Activated CD8-positive, alpha-beta memory T cell treated with anti-CD3 and anti-CD28 coated beads, Interleukin-2, amount 10 ng/mL, durations not matched to agents 7 days and 5 days (primary cell): Measurements from ENCODE around the gene EGR2. TPM values are rescaled to one million over a fixed set of nuclear protein-coding genes. Genes with fewer than 3 reads are reported as not detected.
A peak's percentile ranks its signal among the peaks of the same experiment; 100 is the strongest.

ENCODE experiments used
- ATAC-seq: fragments of 150-1000 bp; cut with Tn5 transposase; one replicate; pipeline ENCODE4 v1.10.0; 2021; ENCODE audit warnings: moderate library complexity
- CTCF ChIA-PET: fragments of 350-600 bp; sonication (Branson Sonifier 250); formaldehyde crosslinking; loops from one replicate; lab custom pipeline; 2021; ENCODE audit warnings: antibody characterized with exemption; lab: Charles Lee
- DNase-seq: peaks from one replicate; pipeline ENCODE4 v3.0.0-alpha.2; 2020
- H3K27ac Mint-ChIP-seq: one replicate; pipeline ENCODE4 v1.8.0; 2021; ENCODE audit warnings: mild to moderate bottlenecking, mixed read lengths
- H3K27me3 Mint-ChIP-seq: one replicate; pipeline ENCODE4 v1.8.0; 2021; ENCODE audit warnings: mixed read lengths
- H3K36me3 Mint-ChIP-seq: one replicate; pipeline ENCODE4 v1.8.0; 2021; ENCODE audit warnings: mild to moderate bottlenecking, mixed read lengths
- H3K4me1 Mint-ChIP-seq: one replicate; pipeline ENCODE4 v1.8.0; 2021; ENCODE audit warnings: mixed read lengths
- H3K4me3 Mint-ChIP-seq: one replicate; pipeline ENCODE4 v1.8.0; 2021; ENCODE audit warnings: mild to moderate bottlenecking, moderate library complexity, mixed read lengths
- H3K9me3 Mint-ChIP-seq: one replicate; pipeline ENCODE4 v1.8.0; 2022; ENCODE audit warnings: low read depth, mixed read lengths
- total RNA-seq, 2 experiments: library from RNA; stranded (reverse); gene quantifications; one replicate each; pipeline ENCODE4 v1.2.3, GENCODE V29; 2021

The EGR2 gene
- total RNA-seq, 2 experiments from 2014 or later, result 4.7 to 21.6 TPM

DNA sequence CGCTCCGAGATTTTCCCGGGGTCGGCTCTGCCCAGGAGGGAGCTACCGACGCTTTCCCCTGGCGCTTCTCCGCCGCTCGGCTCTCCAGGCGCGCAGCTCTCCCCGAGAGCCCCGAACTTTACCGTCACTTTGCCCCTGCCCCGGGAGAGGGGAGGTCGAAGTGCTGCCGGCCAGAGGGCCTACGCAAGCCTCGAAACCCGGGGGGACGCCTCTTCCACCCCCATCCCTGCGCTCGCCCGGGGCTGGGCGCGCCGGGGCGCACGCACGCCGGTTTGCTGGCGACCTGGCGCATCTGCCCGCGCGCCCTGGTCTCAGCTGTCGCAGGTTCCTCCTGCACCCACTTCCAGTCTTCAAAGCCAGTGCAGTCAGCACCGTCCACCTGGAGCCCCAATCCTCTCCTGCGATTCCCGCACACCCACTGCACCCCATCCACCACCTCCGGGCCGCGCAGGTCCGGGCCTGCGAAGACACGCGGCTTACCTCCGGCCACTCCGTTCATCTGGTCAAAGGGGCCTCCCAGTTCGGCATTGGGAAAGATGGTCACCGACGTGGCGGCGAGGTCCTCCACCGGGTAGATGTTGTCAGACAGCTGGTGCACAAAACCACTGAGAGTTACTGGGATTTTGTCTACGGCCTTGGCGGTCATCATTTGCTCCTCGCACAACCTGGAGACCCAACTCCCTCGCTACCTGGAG is 638 bp downstream of the EGR2 start:
- no peaks in the 10 kb centered on the region for H3K9me3 Mint-ChIP-seq
- H3K4me1 Mint-ChIP-seq, result peaks cover 54% of the 10 kb centered on the region
- H3K4me3 Mint-ChIP-seq, result peak overlapping the region; percentile 83
- CTCF ChIA-PET, result interaction anchor here (1.2 to 10.1 kb wide), 11 partner anchors 10 to 358 kb away, joined by 3 to 104 read pairs (median 14); partner anchors contain the start of gene ADO
- peaks cover 69% of the 10 kb centered on the region for H3K27me3 Mint-ChIP-seq
- DNase-seq (peak; percentile 52), ATAC-seq (no peak)
- H3K27ac Mint-ChIP-seq, result peak overlapping the region; percentile 61
- peaks cover 17% of the 10 kb centered on the region for H3K36me3 Mint-ChIP-seq

DNA sequence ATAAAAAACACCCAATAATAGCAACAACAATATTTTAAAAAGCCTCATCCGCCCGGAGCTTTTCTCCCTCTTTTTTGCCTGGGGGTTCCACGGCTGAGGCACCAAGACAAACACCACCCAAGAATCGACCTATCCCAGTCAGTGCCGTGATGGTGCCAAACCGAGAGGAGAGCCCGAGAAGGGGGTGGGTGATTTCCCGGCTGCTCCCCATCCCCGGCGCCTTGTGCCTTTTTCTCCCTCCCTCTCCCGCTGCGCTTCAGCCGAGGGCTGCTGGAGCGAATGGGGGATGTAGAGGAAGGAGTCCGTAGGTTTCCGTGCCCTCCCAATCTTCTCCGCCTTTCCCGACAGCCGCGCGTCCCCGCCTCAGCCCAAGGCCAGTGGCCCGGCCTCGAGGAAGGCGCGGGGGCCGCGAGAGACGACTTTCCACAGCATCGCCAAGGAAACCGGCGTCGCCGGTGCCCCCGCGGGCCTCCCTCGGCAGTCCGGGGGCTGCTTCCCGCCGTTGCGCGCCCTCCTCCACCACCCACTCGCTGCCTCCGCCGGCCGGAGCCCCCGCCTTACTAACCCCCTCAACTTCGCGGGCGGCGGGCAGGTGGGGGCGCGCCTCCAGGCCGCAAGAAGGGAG is 1.3 kb downstream of the EGR2 start:
- ATAC-seq (no peak), DNase-seq (no peak)
- Mint-ChIP-seq H3K9me3 (no peaks in the 10 kb centered on the region), H3K4me1 (peaks cover 59% of the 10 kb centered on the region), H3K27me3 (peaks cover 65% of the 10 kb centered on the region), H3K27ac (no peak overlapping the region), H3K36me3 (peaks cover 22% of the 10 kb centered on the region), H3K4me3 (peak overlapping the region; percentile 83)
- CTCF ChIA-PET, result interaction anchor here (0.9 to 10.1 kb wide), 6 partner anchors 9 to 205 kb away, joined by 3 to 104 read pairs (median 12); no protein-coding TSS in a partner anchor

DNA sequence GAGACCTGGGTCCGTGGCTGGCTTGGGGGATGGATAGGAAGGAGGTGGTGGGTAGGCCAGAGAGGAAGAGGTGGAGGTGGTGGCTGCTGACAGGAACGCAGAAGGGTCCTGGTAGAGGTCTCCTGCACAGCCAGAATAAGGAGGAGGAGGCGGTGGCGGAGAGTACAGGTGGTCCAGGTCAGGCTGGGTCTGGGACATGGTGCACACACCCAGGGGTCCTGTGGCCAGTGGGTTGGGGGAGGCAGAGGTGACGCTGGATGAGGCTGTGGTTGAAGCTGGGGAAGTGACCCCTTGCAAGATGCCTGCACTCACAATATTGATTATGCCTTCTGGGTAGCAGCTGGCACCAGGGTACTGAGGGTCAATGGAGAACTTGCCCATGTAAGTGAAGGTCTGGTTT is 2.2 kb downstream of the EGR2 start:
- H3K9me3 Mint-ChIP-seq, result no peaks in the 10 kb centered on the region
- H3K4me3 Mint-ChIP-seq, result peak overlapping the region; percentile 83
- H3K4me1 Mint-ChIP-seq, result peaks cover 57% of the 10 kb centered on the region
- no peak for DNase-seq
- H3K36me3 Mint-ChIP-seq, result peaks cover 27% of the 10 kb centered on the region
- ATAC-seq, result no peak
- H3K27me3 Mint-ChIP-seq, result peaks cover 57% of the 10 kb centered on the region
- H3K27ac Mint-ChIP-seq, result no peak overlapping the region
- CTCF ChIA-PET, result interaction anchor here (0.9 to 10.1 kb wide), 4 partner anchors 8 to 204 kb away, joined by 3 to 104 read pairs (median 19); no protein-coding TSS in a partner anchor

DNA sequence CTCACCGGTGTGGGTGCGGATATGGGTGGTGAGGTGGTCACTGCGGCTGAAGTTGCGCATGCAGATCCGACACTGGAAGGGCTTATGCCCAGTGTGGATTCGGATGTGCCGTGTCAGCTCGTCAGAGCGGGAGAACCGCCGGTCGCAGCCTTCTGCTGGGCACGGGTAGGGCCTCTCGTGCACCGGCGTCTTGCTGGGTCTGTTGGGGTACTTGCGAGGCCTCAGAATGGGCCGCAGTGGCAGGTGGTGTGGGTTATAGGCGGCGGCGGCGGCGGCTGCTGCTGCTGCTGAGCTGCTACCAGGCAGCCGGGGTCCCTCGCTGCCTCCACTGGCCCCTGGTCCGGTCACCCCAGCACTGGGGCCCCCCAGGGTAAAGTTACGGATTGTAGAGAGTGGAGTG is 2.7 kb downstream of the EGR2 start:
- Mint-ChIP-seq H3K4me3 (no peak overlapping the region), H3K9me3 (no peaks in the 10 kb centered on the region), H3K27me3 (peaks cover 56% of the 10 kb centered on the region), H3K36me3 (peaks cover 32% of the 10 kb centered on the region), H3K27ac (no peak overlapping the region), H3K4me1 (peaks cover 58% of the 10 kb centered on the region)
- CTCF ChIA-PET, result interaction anchor here (1.3 to 10.1 kb wide), 2 partner anchors 200 to 203 kb away, joined by 3 to 104 read pairs; no protein-coding TSS in a partner anchor
- no peak for ATAC-seq
- no peak for DNase-seq

DNA sequence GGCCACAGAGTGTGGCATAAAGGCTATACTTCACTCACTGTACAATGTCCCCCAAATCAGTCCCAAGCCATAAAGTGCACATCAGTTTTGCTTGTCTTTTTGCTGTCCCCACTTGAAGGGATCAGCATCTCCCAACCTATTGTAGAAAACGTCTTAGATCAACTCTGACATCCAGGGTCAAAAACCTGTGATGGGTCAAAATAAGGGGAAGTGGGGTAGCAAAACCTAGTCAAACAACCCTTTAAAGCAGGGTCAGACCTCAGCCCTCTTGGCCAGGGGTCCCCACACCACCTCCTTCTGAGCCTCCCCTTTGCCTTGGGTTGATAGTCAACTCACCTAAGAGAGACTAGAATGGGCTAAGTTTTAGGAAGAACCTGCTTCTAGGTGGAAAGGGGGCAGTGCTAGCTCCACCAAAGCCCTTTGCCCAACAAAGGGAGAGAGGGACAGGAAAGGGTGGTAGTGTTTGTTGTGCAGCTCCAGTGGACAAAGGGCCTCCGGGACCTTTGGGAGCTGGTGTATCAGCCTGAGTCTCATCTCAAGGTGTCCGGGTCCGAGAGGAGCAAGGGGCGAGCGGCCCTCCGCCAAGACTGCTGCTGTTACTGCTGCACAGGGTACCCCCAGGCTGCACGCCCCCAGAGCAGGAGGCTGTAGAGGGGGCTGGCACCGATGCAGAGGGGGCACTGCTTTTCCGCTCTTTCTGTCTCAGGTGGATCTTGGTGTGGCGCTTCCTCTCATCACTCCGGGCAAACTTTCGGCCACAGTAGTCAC is 3.3 kb downstream of the EGR2 start:
- DNase-seq, result no peak
- Mint-ChIP-seq H3K9me3 (no peaks in the 10 kb centered on the region), H3K4me1 (peaks cover 59% of the 10 kb centered on the region), H3K36me3 (peaks cover 38% of the 10 kb centered on the region), H3K4me3 (peak overlapping the region; percentile 27), H3K27ac (peak overlapping the region; percentile 17), H3K27me3 (peaks cover 51% of the 10 kb centered on the region)
- no peak for ATAC-seq
- CTCF ChIA-PET, result interaction anchor here (10.1 kb wide), 1 partner anchor 203 kb away, joined by 104 read pairs; no protein-coding TSS in a partner anchor

DNA sequence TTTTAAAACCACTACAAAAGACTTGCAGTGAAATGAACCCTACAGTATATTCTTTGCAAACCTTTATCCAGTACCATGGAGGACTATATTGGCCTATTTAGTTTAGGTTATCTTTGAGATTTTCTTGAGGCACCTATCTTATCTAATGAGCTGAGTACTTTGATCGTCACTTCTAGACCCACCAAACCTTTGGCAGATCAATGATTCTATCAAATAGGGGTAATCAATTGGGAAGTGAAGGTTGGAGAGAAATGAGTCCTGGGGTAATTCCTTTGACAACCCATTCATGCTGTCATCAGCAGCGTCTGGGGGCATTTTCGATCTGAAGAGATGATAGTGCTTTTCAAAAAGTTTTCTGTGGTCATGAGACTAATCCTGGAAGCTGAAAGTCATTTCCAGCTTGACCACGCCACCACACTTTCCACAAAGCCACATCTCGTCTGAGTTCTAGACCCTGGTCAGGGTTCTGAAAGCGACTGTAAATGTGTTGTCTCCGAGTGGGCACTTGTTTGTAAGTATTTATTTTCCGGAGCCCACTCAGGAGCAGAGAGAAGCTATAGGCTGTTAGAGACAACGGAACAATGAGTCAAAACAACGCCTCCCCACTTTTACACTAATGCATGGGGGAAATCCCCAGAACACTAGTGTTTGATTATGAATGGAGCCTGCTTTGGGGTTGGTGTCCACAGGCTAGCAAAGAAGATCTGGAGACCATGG is 4.8 kb downstream of the EGR2 start:
- DNase-seq (peak; percentile 93), ATAC-seq (peak; percentile 41)
- Mint-ChIP-seq H3K4me1 (peaks cover 68% of the 10 kb centered on the region), H3K27ac (peak overlapping the region; percentile 65), H3K27me3 (peaks cover 51% of the 10 kb centered on the region), H3K36me3 (peaks cover 50% of the 10 kb centered on the region), H3K9me3 (no peaks in the 10 kb centered on the region), H3K4me3 (no peak overlapping the region)
- CTCF ChIA-PET, result interaction anchor here (0.8 to 10.1 kb wide), 6 partner anchors 9 to 201 kb away, joined by 3 to 104 read pairs (median 4); no protein-coding TSS in a partner anchor

DNA sequence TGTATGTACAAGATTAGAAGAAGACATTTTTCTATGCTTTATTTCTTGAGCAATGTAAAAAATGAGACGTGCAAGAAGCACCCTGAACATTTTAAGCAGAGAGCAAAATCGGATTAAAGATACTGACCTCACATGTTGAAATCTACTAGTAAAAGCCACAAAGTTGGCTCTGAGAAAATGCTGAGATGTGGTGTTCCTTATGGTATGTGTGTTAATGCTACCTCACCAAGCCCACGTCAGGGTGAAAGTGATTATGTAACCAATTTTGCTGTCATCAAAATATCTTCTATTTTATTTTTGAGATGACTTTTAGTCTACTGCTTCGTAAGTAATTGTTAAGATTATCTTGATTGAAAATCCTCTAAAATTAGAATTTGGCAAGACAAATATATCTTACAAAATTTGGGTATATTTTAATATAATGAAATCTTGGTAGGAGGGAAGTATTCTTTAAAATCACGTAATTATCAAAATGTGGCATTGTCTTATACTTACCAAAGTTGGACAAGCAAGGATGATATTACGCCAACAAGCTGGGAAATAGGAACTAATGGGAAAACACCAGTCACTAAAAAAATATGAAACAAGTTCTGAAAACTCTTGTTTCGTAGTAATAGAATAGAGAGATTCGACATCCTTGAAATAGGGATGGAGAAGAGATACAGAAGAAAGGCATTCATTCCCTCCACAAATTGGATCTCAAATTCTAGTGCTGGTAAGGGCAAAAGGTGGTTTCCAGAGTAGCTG is 5.8 kb downstream of the EGR2 start:
- H3K36me3 Mint-ChIP-seq, result peaks cover 54% of the 10 kb centered on the region

DNA sequence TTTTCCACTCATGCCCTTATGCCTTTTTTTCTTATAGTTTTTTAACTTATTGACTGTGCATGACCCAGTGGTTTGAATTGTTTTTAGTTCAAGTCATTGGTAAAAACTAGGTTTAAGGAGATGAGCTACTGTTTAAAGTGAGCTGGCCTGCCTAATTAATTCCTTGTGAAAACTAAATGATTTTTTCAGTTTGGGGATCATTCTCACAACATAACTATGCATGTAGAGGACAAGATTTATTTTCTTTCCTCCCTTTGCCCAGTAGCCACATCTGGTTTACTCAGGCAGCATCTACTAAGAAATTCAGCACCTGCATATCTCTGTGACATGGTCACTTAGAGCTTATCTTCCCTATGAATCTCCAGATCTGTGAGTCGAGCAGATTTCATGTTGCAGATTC is 9.9 kb downstream of the EGR2 start:
- CTCF ChIA-PET, result interaction anchor here (1.0 to 7.4 kb wide), 5 partner anchors 8 to 196 kb away, joined by 3 to 50 read pairs (median 3); partner anchors contain the start of gene EGR2
- Mint-ChIP-seq H3K36me3 (peaks cover 45% of the 10 kb centered on the region), H3K27me3 (peaks cover 6% of the 10 kb centered on the region), H3K27ac (peak overlapping the region; percentile 24), H3K4me3 (peak overlapping the region; percentile 93), H3K4me1 (peaks cover 48% of the 10 kb centered on the region), H3K9me3 (no peaks in the 10 kb centered on the region)
- ATAC-seq, result no peak
- DNase-seq, result no peak

More for the DNA sequence above, 5.8 kb downstream of the EGR2 start:
- Mint-ChIP-seq H3K27ac (no peak overlapping the region), H3K4me1 (peaks cover 64% of the 10 kb centered on the region), H3K27me3 (peaks cover 42% of the 10 kb centered on the region), H3K9me3 (no peaks in the 10 kb centered on the region), H3K4me3 (no peak overlapping the region)
- ATAC-seq (no peak), DNase-seq (no peak)
- CTCF ChIA-PET, result interaction anchor here (1.6 to 2.1 kb wide), 2 partner anchors 43 to 75 kb away, joined by 4 to 7 read pairs; no protein-coding TSS in a partner anchor

DNA sequence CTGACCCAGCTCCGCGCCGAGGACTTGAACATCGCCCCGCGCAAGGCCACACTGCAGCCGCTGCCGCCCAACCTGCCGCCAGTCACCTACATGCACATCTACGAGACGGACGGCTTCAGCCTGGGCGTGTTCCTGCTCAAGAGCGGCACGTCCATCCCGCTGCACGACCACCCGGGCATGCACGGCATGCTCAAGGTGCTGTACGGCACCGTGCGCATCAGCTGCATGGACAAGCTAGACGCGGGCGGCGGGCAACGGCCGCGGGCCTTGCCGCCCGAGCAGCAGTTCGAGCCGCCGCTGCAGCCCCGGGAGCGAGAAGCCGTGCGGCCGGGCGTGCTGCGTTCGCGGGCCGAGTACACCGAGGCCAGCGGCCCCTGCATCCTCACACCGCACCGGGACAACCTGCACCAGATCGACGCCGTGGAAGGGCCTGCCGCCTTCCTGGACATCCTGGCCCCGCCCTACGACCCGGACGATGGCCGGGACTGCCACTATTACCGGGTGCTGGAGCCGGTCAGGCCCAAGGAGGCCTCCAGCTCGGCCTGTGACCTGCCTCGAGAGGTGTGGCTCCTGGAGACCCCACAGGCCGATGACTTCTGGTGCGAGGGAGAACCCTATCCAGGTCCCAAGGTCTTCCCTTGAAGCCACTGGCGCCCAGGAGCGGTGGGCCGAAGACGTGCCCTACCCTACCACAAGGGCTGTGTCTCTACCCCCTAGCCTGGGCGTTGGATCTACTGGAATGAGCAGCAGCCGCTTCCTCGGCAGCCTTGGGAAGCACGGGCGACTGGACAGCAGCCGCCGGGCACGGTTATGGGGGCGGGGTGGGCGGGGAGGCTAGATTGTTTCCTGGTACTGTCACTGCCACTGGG is 10.7 kb downstream of the EGR2 start:
- peak overlapping the region; percentile 83 for H3K27ac Mint-ChIP-seq
- peaks cover 41% of the 10 kb centered on the region for H3K36me3 Mint-ChIP-seq
- H3K4me1 Mint-ChIP-seq, result peaks cover 40% of the 10 kb centered on the region
- H3K9me3 Mint-ChIP-seq, result no peaks in the 10 kb centered on the region
- H3K27me3 Mint-ChIP-seq, result peaks cover 14% of the 10 kb centered on the region
- ATAC-seq (peak; percentile 22), DNase-seq (no peak)
- CTCF ChIA-PET, result interaction anchor here (1.0 to 7.4 kb wide), 7 partner anchors 9 to 195 kb away, joined by 3 to 50 read pairs (median 3); partner anchors contain the start of gene EGR2
- H3K4me3 Mint-ChIP-seq, result peak overlapping the region; percentile 93

DNA sequence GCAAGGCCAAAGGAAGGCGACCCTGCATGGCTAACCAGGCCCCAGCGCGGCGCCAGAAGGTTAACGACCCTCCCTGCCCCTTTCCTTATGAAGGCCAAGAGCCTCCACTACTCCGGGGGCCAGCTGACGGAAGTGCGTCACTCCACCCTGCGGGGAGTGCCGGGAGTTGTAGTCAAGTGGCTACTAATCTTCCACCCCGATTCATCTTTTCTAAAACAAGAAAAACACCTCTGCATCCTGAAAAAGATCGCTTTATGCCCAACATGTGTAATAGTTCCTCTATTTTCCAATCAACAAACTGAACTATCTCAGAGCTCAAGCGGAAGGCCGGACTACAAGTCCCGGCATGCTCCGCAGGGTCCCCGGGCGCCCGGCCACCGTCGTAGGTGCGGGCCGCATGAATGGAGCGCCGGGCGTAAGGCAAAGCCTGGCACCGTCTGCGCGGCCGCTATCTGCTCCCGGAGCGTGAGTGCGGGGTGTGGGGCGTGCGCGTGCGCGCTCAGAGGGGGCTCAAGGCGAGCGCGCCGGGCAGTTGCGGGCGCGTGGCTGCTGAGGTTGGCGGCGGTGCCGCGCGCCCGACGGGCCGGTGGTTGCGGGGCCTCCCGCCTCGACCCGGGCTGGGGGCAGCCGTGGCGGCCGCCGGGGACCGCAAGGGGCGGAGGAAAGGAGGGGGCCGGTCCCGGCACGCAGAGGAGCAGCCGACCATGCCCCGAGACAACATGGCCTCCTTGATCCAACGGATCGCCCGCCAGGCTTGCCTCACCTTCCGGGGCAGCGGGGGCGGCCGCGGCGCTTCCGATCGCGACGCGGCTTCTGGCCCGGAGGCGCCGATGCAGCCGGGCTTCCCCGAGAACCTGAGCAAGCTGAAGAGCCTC is 11.6 kb downstream of the EGR2 start, which contains the start of gene ADO:
Gene ADO, plus strand, starts transcription at position 365 of the 875 bp plus-strand sequence. Its CDS starts 340 bp downstream, at position 705.
- no peaks in the 10 kb centered on the region for H3K9me3 Mint-ChIP-seq

More for the DNA sequence above, 11.6 kb downstream of the EGR2 start, which contains the start of gene ADO:
- DNase-seq (peak; percentile 85), ATAC-seq (peak; percentile 85)
- Mint-ChIP-seq H3K27ac (peak within 1 kb of the TSS; percentile 100), H3K27me3 (peaks cover 18% of the 10 kb centered on the region), H3K36me3 (peaks cover 34% of the 10 kb centered on the region), H3K4me1 (peaks cover 35% of the 10 kb centered on the region), H3K4me3 (peak within 1 kb of the TSS; percentile 93)
- CTCF ChIA-PET, result interaction anchor here (0.7 to 7.4 kb wide), 6 partner anchors 13 to 279 kb away, joined by 3 to 50 read pairs (median 4); partner anchors contain the start of gene EGR2
